Activated T-cell treated with anti-CD3 and anti-CD28 coated beads for 4 hours (primary cell): ENCODE results near the gene CORO6.

Experiments
- DNase-seq: peaks from one replicate; pipeline ENCODE4 v3.0.0-alpha.2; 2020

CORO6 gene

GRCh38 chr17:29590411-29591145 is 32.1 kb downstream of the CORO6 start:
- DNase-seq: no peak

- DNase-seq: peak; percentile 78
Observed at GRCh38 chr17:29589524-29590410, 32.9 kb downstream of the CORO6 start, which contains the start of gene GIT1. TSS of gene GIT1 (minus strand) at chr17:29589648. CDS start at chr17:29589378, 270 bp downstream.

- DNase-seq: peak; percentile 67
Observed at GRCh38 chr17:29588562-29589411, 33.9 kb downstream of the CORO6 start.

GRCh38 chr17:29588017-29588561 is 34.6 kb downstream of the CORO6 start:
- no peak for DNase-seq

- no peak for DNase-seq
Observed at GRCh38 chr17:29587591-29587990, 35.1 kb downstream of the CORO6 start.

GRCh38 chr17:29586676-29587469 is 35.8 kb downstream of the CORO6 start:
- no peak for DNase-seq

GRCh38 chr17:29585080-29585751 is 37.5 kb downstream of the CORO6 start:
- DNase-seq: peak; percentile 30

GRCh38 chr17:29584452-29585079 is 38.1 kb downstream of the CORO6 start:
- no peak for DNase-seq

GRCh38 chr17:29583324-29584248 is 39.1 kb downstream of the CORO6 start:
- no peak for DNase-seq

GRCh38 chr17:29582772-29583171 is 39.9 kb downstream of the CORO6 start:
- no peak for DNase-seq

GRCh38 chr17:29582254-29582765 is 40.4 kb downstream of the CORO6 start:
- DNase-seq: no peak

GRCh38 chr17:29581583-29582253 is 41.0 kb downstream of the CORO6 start:
- DNase-seq: no peak

- peak; percentile 88 for DNase-seq
Observed at GRCh38 chr17:29579866-29580771, 42.6 kb downstream of the CORO6 start.

- no peak for DNase-seq
Observed at GRCh38 chr17:29578626-29579485, 43.9 kb downstream of the CORO6 start.

- DNase-seq: no peak
Observed at GRCh38 chr17:29577385-29578211, 45.1 kb downstream of the CORO6 start.

- DNase-seq: no peak
Observed at GRCh38 chr17:29577001-29577370, 45.7 kb downstream of the CORO6 start.
